GM23338 (cell line): ENCODE results near the gene RALGPS1. TPM values are rescaled to one million over a fixed set of nuclear protein-coding genes. Genes with fewer than 3 reads are reported as not detected.

ENCODE experiments used
- ATAC-seq: fragments of 200-7000 bp; cut with Tn5 transposase; 3 replicates; pipeline ENCODE4 v1.9.1; 2020
- DNase-seq: peaks from one replicate; pipeline ENCODE4 v3.0.0-alpha.2; 2015; ENCODE audit warnings: low spot score
- H2AFZ ChIP-seq: fragments of 200-600 bp; sonication (generic); 2 replicates; pipeline ENCODE4 v1.8.0; 2016; ENCODE audit warnings: antibody characterized with exemption, mild to moderate bottlenecking, moderate library complexity
- H3F3A ChIP-seq: fragments of 200-600 bp; sonication (generic); replicated peaks from 2 replicates; pipeline ENCODE4 v1.8.0; 2017; ENCODE audit warnings: antibody characterized with exemption, mixed run types, low read depth
- H3K27ac ChIP-seq: fragments of 200-600 bp; sonication (generic); 2 replicates; pipeline ENCODE4 v1.6.1; 2016; ENCODE audit warnings: low read depth
- H3K27me3 ChIP-seq: fragments of 200-600 bp; sonication (generic); 2 replicates; pipeline ENCODE4 v1.8.0; 2016; ENCODE audit warnings: mild to moderate bottlenecking, mixed run types, moderate library complexity; ENCODE audit not compliant: insufficient read depth
- H3K36me3 ChIP-seq: fragments of 200-600 bp; sonication (generic); 2 replicates; pipeline ENCODE4 v1.8.0; 2016; ENCODE audit warnings: mild to moderate bottlenecking; ENCODE audit not compliant: insufficient read depth
- H3K4me1 ChIP-seq: fragments of 200-600 bp; sonication (generic); 2 replicates; pipeline ENCODE4 v1.8.0; 2016; ENCODE audit warnings: mild to moderate bottlenecking, moderate library complexity; ENCODE audit not compliant: insufficient read depth
- H3K4me2 ChIP-seq: fragments of 200-600 bp; sonication (generic); 2 replicates; pipeline ENCODE4 v1.7.1; 2017; ENCODE audit warnings: mixed run types
- H3K4me3 ChIP-seq: fragments of 200-600 bp; sonication (generic); 2 replicates; pipeline ENCODE4 v1.6.1; 2016; ENCODE audit warnings: mixed run types
- H3K79me2 ChIP-seq: fragments of 200-600 bp; sonication (generic); replicated peaks from 2 replicates; pipeline ENCODE4 v1.8.0; 2017; ENCODE audit warnings: mild to moderate bottlenecking; ENCODE audit not compliant: insufficient read depth
- H3K9me2 ChIP-seq: fragments of 200-600 bp; sonication (generic); 2 replicates; pipeline ENCODE4 v1.8.0; 2017; ENCODE audit not compliant: insufficient read depth
- H4K20me1 ChIP-seq: fragments of 200-600 bp; sonication (generic); replicated peaks from 2 replicates; pipeline ENCODE4 v1.8.0; 2017; ENCODE audit warnings: mild to moderate bottlenecking; ENCODE audit not compliant: insufficient read depth
- H3K27ac Mint-ChIP-seq: 2 replicates; pipeline ENCODE4 v1.8.0; 2020; ENCODE audit warnings: inconsistent platforms, mild to moderate bottlenecking, moderate library complexity, mixed read lengths
- H3K27me3 Mint-ChIP-seq: 3 replicates; pipeline ENCODE4 v1.8.0; 2022; ENCODE audit warnings: low read depth, mild to moderate bottlenecking, moderate library complexity, mixed read lengths, inconsistent platforms; ENCODE audit not compliant: insufficient read depth, poor library complexity
- H3K36me3 Mint-ChIP-seq: 3 replicates; pipeline ENCODE4 v1.8.0; 2021; ENCODE audit warnings: low read depth, mild to moderate bottlenecking, inconsistent platforms, moderate library complexity, mixed read lengths
- H3K4me1 Mint-ChIP-seq: 3 replicates; pipeline ENCODE4 v1.8.0; 2020; ENCODE audit warnings: mild to moderate bottlenecking, inconsistent platforms, mixed read lengths
- H3K4me3 Mint-ChIP-seq: 3 replicates; pipeline ENCODE4 v1.8.0; 2021; ENCODE audit warnings: moderate library complexity, mild to moderate bottlenecking, inconsistent platforms, mixed read lengths
- H3K9me3 Mint-ChIP-seq: 3 replicates; pipeline ENCODE4 v1.8.0; 2020; ENCODE audit warnings: moderate library complexity, mild to moderate bottlenecking, inconsistent platforms, mixed read lengths
- CREB1 ChIP-seq: fragments of 250-450 bp; sonication (Bioruptor Pico); IDR thresholded peaks from 2 replicates; pipeline ENCODE4 v1.5.0; 2020; ENCODE audit warnings: low read depth, mild to moderate bottlenecking, moderate library complexity
- CTCF ChIP-seq, 2 experiments: fragments of 200-600 bp in 1 of 2; sonication (generic) in 1 of 2; conservative IDR thresholded peaks; 2 replicates each; pipeline versions ENCODE4 v1.5.1 to v1.6.1; 2016 to 2017; ENCODE audit warnings: antibody characterized with exemption in 2 of 2, low read depth in 2 of 2, mild to moderate bottlenecking in 2 of 2, moderate library complexity in 1 of 2
- ETS1 ChIP-seq: IDR thresholded peaks from 2 replicates; pipeline ENCODE4 v1.6.1; 2016; ENCODE audit warnings: antibody characterized with exemption
- EZH2 ChIP-seq: fragments of 200-600 bp; sonication (generic); IDR thresholded peaks from one replicate; pipeline ENCODE4 v1.8.0; 2017; ENCODE audit warnings: antibody characterized with exemption, mild to moderate bottlenecking, low read depth; ENCODE audit not compliant: unreplicated experiment
- EZH2phosphoT487 ChIP-seq: fragments of 200-600 bp; sonication (generic); IDR thresholded peaks from one replicate; pipeline ENCODE4 v1.8.1; 2018; ENCODE audit warnings: antibody characterized with exemption; ENCODE audit not compliant: unreplicated experiment
- JUNB ChIP-seq: IDR thresholded peaks from one replicate; pipeline ENCODE4 v1.6.1; 2016; ENCODE audit warnings: antibody characterized with exemption; ENCODE audit not compliant: unreplicated experiment
- NANOG ChIP-seq: IDR thresholded peaks from 2 replicates; pipeline ENCODE4 v1.6.1; 2016; ENCODE audit warnings: antibody characterized with exemption, borderline replicate concordance
- POLR2AphosphoS5 ChIP-seq: IDR thresholded peaks from 2 replicates; pipeline ENCODE4 v1.6.1; 2016; ENCODE audit warnings: antibody characterized with exemption, low read depth
- REST ChIP-seq: IDR thresholded peaks from one replicate; pipeline ENCODE4 v1.6.1; 2018; ENCODE audit warnings: antibody characterized with exemption; ENCODE audit not compliant: unreplicated experiment
- STAT1 ChIP-seq: IDR thresholded peaks from one replicate; pipeline ENCODE4 v1.6.1; 2016; ENCODE audit warnings: antibody characterized with exemption; ENCODE audit not compliant: unreplicated experiment
- ZNF114 ChIP-seq: fragments of 250-450 bp; sonication (Bioruptor Pico); IDR thresholded peaks from 2 replicates; pipeline ENCODE4 v1.5.0; 2020; ENCODE audit warnings: mild to moderate bottlenecking, moderate library complexity
- ZNF331 ChIP-seq: fragments of 250-450 bp; sonication (Bioruptor Pico); IDR thresholded peaks from 2 replicates; pipeline ENCODE4 v1.5.0; 2020; ENCODE audit warnings: low read depth, mild to moderate bottlenecking, moderate library complexity
- ZNF462 ChIP-seq: fragments of 250-450 bp; sonication (Bioruptor Pico); IDR thresholded peaks from 2 replicates; pipeline ENCODE4 v1.5.0; 2020; ENCODE audit warnings: mild to moderate bottlenecking, moderate library complexity
- polyA plus RNA-seq: library from polyadenylated mRNA; unstranded; fragments of >200 nt; fragmentation: Nextera tagmentation; extraction: Ambion mirVana; gene quantifications from 2 replicates; pipeline ENCODE4 v1.2.1, GENCODE V29; 2016
- total RNA-seq: library from RNA; depleted of rRNA; stranded (reverse); fragments of >200 nt; shearing (Covaris generic); gene quantifications from 2 replicates; pipeline ENCODE4 v1.2.3, GENCODE V29; 2014

RALGPS1 gene
- total and polyA plus RNA-seq, 2 experiments from 2014 or later: 18.2 to 57.1 TPM

GRCh38 chr9:127153501-127153900 lies 238.9 kb downstream of the RALGPS1 start (continued):
- TF ChIP-seq REST (no peak), POLR2AphosphoS5 (no peak), NANOG (no peak), CREB1 (no peak), ZNF114 (no peak), ZNF331 (CRISPR knock-in tag) (no peak), ETS1 (no peak), EZH2phosphoT487 (no peak)

- Histone ChIP-seq H3K36me3 (no peaks in the 10 kb centered on the region), H3K9me2 (no peaks in the 10 kb centered on the region), H3K4me2 (no peak overlapping the region), H3K27ac (no peak overlapping the region), H3K79me2 (no peaks in the 10 kb centered on the region), H4K20me1 (no peaks in the 10 kb centered on the region), H2AFZ (no peak overlapping the region), H3K4me1 (peaks cover 4% of the 10 kb centered on the region; the same call in 1 of the 2 replicates), H3F3A (no peaks in the 10 kb centered on the region), H3K4me3 (no peak overlapping the region), H3K27me3 (no peaks in the 10 kb centered on the region)
- no peaks in the 10 kb centered on the region for H3K9me3 Mint-ChIP-seq
- H3K27ac Mint-ChIP-seq: no peak overlapping the region
- no peak overlapping the region for H3K4me3 Mint-ChIP-seq
- H3K27me3 Mint-ChIP-seq: peaks cover 2% of the 10 kb centered on the region
- no peaks in the 10 kb centered on the region for H3K36me3 Mint-ChIP-seq
- ATAC-seq (peak; percentile 45), DNase-seq (no peak)
- peaks cover 1% of the 10 kb centered on the region; the same call in 2 of the 3 replicates for H3K4me1 Mint-ChIP-seq
- no peak for TF ChIP-seq STAT1
- TF ChIP-seq POLR2AphosphoS5: no peak
- no peak for TF ChIP-seq ZNF114
- no peak for TF ChIP-seq EZH2phosphoT487
- TF ChIP-seq EZH2: no peak
- TF ChIP-seq CTCF (conservative IDR thresholded peaks at IDR 0.05; ENCODE audit: low read depth in 2 of 2): no peak
- no peak for TF ChIP-seq JUNB
- no peak for TF ChIP-seq ZNF462 (CRISPR knock-in tag)
- no peak for TF ChIP-seq ZNF331 (CRISPR knock-in tag)
- no peak for TF ChIP-seq NANOG
These were observed 239.4 kb downstream of the RALGPS1 start for GRCh38 chr9:127154003-127154389.
